Measurements from ENCODE around the gene MAP3K1. TPM values are rescaled to one million over a fixed set of nuclear protein-coding genes. Genes with fewer than 3 reads are reported as not detected.

MAP3K1 gene
- total RNA-seq, 4 donors from 2014 or later = 63.7 to 92.8 (median 68.9) TPM

DNA sequence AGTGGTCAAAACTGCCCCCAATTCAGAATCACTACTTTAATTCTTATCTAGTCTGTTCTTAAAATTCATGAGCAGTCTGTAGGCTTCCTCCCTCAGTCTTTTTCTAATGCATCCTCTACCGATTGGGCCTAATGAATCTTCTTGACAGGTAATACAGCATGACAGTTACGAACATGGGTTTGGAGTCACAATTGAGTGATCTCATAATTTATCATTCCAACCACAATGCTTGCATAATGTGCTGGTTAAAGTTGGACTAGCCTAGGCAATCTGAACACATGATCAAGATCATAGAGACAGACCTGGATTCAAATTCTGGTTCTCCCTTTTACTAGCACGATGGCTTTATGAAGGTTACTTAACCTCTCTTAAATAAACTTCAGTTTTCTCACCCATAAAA is 61.0 kb downstream of the MAP3K1 start:
- WGBS, 2 donors = 60 to 62% methylated on average over 3 of the region's 3 CpGs
- intact Hi-C loops (cut with DNase I; ENCODE audit: low total_unique reads) = no loop called here
- TF ChIP-seq, protein P1, sequence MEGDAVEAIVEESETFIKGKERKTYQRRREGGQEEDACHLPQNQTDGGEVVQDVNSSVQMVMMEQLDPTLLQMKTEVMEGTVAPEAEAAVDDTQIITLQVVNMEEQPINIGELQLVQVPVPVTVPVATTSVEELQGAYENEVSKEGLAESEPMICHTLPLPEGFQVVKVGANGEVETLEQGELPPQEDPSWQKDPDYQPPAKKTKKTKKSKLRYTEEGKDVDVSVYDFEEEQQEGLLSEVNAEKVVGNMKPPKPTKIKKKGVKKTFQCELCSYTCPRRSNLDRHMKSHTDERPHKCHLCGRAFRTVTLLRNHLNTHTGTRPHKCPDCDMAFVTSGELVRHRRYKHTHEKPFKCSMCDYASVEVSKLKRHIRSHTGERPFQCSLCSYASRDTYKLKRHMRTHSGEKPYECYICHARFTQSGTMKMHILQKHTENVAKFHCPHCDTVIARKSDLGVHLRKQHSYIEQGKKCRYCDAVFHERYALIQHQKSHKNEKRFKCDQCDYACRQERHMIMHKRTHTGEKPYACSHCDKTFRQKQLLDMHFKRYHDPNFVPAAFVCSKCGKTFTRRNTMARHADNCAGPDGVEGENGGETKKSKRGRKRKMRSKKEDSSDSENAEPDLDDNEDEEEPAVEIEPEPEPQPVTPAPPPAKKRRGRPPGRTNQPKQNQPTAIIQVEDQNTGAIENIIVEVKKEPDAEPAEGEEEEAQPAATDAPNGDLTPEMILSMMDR (IDR thresholded peaks at IDR 0.05) = no peak
- no peak for TF ChIP-seq POLR2A (IDR thresholded peaks at IDR 0.05)

DNA sequence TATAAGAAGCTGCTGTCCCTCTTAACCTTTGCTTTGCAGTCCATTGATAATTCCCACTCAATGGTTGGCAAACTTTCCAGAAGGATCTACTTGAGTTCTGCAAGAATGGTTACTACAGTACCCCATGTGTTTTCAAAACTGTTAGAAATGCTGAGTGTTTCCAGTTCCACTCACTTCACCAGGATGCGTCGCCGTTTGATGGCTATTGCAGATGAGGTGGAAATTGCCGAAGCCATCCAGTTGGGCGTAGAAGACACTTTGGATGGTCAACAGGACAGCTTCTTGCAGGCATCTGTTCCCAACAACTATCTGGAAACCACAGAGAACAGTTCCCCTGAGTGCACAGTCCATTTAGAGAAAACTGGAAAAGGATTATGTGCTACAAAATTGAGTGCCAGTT is 66.2 kb downstream of the MAP3K1 start:
- no peak overlapping the region for H3K4me3 ChIP-seq (ENCODE audit: low read depth, poor library complexity, severe bottlenecking)
- 95 to 97% methylated on average over 5 of the region's 5 CpGs for WGBS, 2 donors
- TF ChIP-seq, protein P1 (IDR thresholded peaks at IDR 0.05) = no peak
- TF ChIP-seq POLR2A (IDR thresholded peaks at IDR 0.05) = no peak
- intact Hi-C loops (cut with DNase I; ENCODE audit: low total_unique reads) = no loop called here
- no peak for DNase-seq (ENCODE audit: low spot score in 2 of 2)

More for the DNA sequence above, 61.0 kb downstream of the MAP3K1 start:
- no peak for DNase-seq (ENCODE audit: low spot score in 2 of 2)
- H3K4me3 ChIP-seq (ENCODE audit: low read depth, poor library complexity, severe bottlenecking) = no peak overlapping the region

DNA sequence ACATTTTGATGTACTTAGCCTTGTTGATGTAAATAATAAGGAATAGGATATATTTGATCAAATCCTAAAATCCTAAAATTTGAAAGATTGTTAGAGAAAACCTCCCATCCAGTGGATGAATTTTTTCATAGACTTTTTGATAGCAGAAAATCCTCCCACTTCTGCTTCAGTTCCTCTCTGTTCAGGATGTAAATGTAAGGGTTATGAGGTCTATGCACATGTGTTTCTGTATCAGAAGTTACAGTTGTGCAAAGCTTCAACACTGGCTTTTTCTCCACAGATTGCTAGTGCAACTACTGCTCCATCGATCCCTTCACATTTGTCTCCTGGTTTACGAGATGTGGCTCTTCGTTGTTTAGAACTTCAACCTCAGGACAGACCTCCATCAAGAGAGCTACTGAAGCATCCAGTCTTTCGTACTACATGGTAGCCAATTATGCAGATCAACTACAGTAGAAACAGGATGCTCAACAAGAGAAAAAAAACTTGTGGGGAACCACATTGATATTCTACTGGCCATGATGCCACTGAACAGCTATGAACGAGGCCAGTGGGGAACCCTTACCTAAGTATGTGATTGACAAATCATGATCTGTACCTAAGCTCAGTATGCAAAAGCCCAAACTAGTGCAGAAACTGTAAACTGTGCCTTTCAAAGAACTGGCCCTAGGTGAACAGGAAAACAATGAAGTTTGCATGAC is 78.1 kb downstream of the MAP3K1 start:
- intact Hi-C loops (cut with DNase I; ENCODE audit: low total_unique reads) = no loop called here
- 93 to 94% methylated on average over 5 of the region's 5 CpGs for WGBS, 2 donors
- no peak for DNase-seq (ENCODE audit: low spot score in 2 of 2)
- no peak for TF ChIP-seq POLR2A (IDR thresholded peaks at IDR 0.05)
- TF ChIP-seq, protein P1 (IDR thresholded peaks at IDR 0.05) = no peak
- no peak overlapping the region for H3K4me3 ChIP-seq (ENCODE audit: low read depth, poor library complexity, severe bottlenecking)

DNA sequence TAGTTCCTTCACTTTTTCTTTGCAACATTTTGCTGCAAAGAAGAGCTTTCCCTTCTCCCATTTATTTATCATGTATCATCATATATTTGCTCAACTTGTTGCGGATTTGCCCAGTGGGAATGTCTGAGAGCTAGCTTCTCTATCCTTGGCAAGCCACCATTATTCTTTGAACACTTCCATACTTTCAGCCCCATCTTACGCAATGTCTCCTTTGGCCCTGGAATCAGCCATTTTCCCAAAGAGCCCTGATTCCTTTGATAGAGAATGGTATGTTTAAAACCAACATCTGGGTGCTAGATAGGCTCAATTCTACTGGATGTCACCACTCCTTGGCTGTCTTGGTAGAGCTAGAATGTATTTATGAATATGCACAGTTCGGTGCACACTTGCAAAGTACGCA is 81.4 kb downstream of the MAP3K1 start:
- no peak overlapping the region for H3K4me3 ChIP-seq (ENCODE audit: low read depth, poor library complexity, severe bottlenecking)
- intact Hi-C loops (cut with DNase I; ENCODE audit: low total_unique reads) = no loop called here
- no peak for DNase-seq (ENCODE audit: low spot score in 2 of 2)
- TF ChIP-seq POLR2A (IDR thresholded peaks at IDR 0.05) = no peak
- TF ChIP-seq, protein P1 (IDR thresholded peaks at IDR 0.05) = no peak
- WGBS, 2 donors = 98% methylated on average over 4 of the region's 4 CpGs

DNA sequence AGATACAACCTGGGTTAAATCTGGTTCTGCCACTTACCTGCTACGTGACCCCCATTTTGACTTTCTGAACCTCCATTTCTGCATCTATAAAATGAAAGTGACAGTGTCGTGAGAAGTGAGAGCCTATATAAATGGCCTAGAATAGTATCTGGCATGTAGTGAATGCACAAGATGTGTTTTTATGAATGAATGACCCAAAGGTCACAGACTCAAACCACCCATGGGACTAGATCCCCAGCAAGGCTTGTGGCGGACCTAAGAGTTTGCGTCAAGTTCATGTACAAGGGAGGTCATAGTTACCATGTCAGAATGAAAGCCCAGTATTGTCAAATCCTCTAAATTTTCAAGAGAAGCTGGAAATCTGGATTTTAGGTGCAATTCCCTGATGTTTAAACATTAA is 82.9 kb downstream of the MAP3K1 start:
- H3K4me3 ChIP-seq (ENCODE audit: low read depth, poor library complexity, severe bottlenecking) = no peak overlapping the region
- intact Hi-C loops (cut with DNase I; ENCODE audit: low total_unique reads) = no loop called here
- TF ChIP-seq POLR2A (IDR thresholded peaks at IDR 0.05) = no peak
- TF ChIP-seq, protein P1 (IDR thresholded peaks at IDR 0.05) = no peak
- no peak for DNase-seq (ENCODE audit: low spot score in 2 of 2)
- 82 to 92% methylated on average over 4 of the region's 4 CpGs for WGBS, 2 donors

DNA sequence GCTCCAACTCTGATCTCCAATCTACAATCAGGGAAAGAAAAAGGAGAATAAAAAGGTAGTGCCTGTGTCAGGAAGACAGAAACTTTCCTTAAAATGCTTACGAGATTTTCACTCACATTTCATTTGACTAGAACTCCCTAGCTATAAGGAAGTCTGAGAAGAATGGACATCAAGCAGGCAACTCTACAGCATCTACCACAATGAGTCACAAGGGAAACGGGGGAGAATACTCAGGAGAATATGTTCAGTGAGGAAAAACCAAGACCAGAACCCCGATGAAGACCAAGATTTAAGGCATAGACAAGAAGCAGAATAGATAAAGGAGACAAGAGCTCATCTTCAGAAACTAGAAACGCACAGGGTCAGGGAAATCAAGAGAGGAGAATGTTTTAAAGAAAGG is 85.0 kb downstream of the MAP3K1 start:
- no peak for DNase-seq (ENCODE audit: low spot score in 2 of 2)
- WGBS, 2 donors = 51 to 57% methylated on average over 4 of the region's 4 CpGs
- no peak for TF ChIP-seq POLR2A (IDR thresholded peaks at IDR 0.05)
- TF ChIP-seq, protein P1 (IDR thresholded peaks at IDR 0.05) = no peak
- intact Hi-C loops (cut with DNase I; ENCODE audit: low total_unique reads) = loop anchor here (5.0 to 10.0 kb wide), 2 partner anchors 314 to 1562 kb away; partner anchors contain the start of gene PLK2
- no peak overlapping the region for H3K4me3 ChIP-seq (ENCODE audit: low read depth, poor library complexity, severe bottlenecking)
